Stimulated activated CD4-positive, alpha-beta T cell treated with anti-CD3 and anti-CD28 coated beads, TNF-alpha, amount 100 ng/mL, for 4 hours (primary cell): ENCODE measurements around the gene PHF23.

Source experiments
- DNase-seq, 3 experiments: peaks; one replicate each; pipeline ENCODE4 v3.0.0-alpha.2; 2020; ENCODE audit warnings: low read depth in 3 of 3

The PHF23 gene

DNA sequence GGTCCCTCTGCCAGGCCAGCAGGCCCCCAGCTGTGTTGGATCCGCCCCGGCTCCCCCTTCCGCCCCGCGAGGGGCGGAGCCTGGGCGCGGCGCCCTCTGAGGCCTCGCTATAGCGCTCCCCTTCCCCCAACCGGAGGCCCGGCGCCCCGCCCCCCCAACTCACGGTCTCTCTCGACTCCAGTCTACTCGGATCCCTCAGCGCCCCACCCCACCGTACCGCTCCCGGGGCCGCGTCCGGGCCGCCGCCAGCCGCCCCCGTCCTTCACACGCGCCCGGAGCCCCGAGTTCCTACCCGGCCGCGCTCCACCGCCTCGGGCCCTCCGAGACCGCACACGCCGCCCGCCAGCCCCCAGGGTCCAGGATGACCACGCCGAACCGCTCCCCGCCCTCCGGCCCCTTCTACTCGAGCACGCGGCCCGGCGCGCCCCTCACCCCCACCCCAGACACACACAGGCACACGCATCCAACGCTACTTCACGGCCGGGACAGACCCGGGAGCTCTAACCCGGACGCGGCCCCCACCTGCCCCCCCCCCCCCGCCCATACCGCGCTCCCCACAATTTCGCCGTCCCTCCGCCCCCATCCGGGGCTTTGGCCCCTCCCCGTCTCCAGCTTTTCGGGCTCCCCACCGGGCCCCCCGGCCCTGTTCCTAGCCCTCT lies 1.4 kb downstream of the PHF23 start:
- peak; percentile 79 to 84 (median 79) for DNase-seq

DNA sequence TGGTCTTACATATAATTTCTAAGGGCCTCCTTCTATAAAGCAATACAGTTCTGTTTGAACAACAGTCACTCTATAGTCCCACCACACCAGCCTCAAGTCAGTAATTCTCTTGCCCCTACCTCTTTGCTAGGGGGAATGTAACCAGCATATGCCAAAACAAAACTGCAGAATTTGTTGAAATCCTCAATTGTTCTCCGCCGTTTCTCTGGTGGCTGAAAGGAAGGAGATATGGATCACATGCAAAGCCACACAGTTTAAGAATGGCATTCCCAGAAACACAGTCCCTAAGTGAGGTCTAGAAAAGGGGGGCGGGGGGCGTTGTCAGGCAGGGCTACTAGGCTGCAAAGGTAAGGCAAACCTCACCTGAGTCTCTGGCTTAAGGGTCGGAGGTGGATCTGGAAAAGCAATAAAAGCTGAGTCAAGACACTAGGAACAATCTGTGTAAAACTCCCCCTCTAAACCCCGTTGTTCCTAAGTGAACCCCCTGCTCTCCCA lies 1.9 kb downstream of the PHF23 start:
- no peak for DNase-seq

DNA sequence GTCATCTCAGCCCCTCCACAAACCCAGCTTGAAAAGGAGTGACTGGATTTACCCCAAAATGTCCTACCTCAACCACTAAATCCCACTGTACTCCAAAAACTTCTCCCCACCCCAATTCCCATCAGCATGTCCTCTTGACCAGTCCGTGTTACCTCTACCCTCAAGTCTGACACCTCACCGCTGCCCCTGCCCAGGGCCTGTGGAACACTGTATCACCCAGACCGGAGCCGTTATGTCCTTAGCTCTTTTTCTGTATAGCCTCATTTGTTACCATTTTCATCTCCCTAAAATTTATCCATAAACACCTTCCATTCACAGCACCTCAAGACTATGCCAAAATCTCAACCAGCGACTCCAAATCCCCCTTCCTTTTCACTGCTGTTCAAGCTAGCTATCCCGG lies 2.4 kb downstream of the PHF23 start:
- no peak for DNase-seq

DNA sequence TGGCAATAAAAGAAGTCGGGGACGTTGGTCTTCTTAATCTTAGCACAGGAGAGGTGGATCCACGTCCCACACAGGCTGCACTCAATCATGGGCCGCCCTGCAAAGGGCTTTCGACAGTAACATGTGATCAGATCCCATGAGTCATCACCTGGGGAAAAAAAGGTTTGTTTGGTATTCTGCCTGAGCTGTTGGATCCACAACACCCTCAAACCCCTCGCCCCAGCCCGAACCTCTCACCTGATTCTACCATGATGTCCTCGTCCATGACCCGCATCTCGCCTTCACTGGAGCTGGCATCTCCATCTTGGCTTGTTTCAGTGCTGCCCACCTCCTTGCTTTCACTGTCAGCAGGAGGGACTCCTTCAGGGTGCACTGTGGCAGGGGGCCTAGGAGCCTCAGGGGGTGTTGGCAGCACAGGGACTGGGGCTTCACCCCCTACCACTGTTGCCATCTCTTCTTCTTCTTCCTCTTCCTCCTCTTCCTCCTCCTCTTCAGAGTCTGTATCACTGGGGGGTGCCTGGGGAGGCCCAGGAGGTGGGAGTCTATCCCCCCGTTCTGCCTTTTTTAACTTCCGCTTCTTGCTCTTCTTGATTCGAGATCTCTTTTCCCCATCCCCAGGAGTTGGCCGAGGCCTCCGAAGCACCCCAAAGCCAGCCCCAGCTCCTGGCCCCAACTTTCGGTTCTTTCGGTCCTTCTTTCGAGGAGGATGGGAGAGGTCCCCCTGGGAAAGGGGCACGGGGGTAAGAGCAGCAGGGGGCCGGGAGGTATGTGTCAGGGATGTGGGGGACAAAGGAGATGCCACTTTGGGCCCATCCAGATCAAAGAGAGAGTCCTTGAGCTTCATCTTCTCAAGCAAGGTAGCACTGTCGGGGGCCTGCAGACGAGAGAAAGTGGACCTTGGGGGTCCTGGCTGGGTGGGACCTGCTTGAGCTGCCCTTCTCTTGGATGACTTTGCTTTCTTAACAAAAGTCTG lies 3.3 kb downstream of the PHF23 start:
- DNase-seq, result no peak

DNA sequence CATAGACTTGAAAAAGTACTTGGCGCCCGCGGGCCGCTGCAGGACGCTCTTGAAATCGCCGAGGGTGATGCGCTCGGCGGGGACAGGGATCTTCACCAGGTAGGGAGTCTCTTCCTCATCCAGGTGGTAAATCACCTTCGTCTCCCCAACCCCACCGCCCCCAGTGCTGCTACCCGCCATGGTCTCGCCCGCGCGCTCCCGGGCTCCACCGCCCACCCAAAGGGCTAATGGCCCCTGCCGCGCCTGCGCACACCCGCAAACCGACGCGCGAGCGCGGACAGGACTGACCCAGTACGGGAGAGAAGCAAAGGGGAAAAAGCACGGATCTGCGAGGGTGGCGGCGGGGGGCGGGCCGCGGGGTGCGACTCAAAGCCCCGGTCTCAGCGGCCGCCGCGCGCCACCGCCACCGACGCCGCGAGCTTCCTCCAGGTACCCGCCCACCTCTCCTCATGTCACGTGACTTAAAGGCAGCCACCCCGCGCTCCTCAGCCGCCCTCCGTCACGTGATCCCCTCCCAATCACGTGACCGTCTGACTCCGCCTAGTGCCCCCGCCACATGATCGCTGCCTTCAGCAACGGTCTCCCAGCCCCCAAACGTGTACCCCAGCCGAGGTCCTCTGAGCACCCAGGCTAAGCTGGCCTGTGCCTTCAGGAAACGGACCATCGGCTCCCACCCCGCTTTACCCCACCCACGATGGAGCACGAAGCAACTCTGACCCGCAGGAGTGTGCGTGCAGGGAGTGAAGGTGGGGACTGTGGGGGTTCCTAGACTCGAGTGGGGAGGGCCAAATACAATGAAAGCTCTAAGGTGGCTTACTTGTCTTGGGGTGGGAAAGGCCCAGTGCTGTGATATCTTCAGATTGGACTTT lies 4.9 kb downstream of the PHF23 start, which contains the start of gene DVL2:
DVL2 (minus strand) TSS at position 435 of the 869 bp plus-strand sequence; CDS start at position 180, 255 bp downstream.
- peak; percentile 92 for DNase-seq

DNA sequence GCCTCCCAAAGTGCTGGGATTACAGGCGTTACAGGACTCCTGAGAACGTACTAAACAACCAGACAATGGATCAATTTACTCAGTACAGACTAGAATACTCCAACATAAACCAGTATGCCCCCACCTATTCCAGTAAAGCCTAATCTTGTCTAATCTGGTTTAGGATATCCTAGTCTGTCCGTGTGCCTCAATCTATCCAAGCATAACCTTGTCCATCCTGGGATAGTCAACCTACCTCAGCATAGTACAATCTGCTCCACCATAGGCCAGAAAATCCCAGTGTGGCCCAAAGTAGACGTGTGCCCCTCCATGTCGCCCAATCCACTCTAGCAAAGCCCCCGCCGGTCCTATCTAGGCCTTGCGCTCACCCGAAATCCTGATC lies 5.6 kb downstream of the PHF23 start:
- DNase-seq, result no peak

DNA sequence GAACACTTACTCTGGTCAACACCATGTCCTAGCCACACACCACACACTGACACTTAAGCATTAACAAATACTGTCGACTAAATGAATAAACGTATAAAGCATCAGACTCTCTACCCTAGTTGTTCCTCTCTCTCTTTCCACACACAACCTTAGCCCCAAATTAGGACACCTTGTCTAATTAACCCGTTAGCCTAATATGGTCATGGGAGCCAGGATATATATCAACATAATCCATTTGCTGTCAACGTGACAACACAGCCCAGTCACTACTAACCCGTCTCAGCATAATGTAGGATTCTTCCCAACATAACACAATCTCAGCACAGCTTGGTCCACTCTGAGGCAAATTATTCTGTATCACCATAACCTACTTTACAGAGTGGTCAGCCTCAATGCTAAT lies 7.1 kb downstream of the PHF23 start:
- DNase-seq, result no peak

DNA sequence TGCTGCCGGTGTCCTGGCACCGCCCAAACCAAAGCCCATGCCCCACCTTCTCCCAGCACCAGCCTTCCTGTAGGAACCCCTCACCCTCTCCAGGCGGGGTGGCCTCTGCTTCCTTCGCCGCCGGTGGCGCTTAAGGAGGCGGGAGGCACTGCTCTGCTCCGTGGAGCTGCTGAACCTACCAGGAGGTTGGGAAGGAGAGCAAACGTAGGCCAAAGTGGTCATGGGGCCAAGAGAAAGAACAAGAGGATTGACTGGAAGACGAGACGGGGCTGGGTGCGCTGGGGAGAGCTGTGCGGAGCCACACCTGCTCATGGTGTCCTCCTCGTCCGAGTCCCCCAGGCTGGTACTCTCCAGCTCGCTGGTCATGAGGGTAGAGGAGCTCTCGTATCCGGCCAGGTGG lies 9.8 kb downstream of the PHF23 start:
- DNase-seq, result no peak

DNA sequence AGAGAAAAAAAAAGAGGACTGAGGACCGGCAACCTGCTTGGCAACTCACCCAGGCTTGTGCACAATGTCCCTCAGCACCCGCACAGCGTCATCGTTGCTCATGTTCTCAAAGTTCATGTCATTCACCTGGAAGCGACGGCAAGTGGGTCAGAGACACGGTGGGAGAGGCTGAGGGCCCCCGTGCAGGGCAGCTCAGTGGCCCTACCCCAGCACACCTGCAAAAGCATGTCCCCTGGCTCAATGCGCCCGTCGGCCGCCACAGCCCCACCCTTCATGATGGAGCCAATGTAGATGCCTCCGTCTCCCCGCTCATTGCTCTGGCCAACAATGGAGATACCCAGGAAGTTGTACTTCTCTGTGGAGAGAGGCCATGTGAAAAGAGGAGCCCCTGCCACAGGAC lies 10.3 kb downstream of the PHF23 start:
- no peak for DNase-seq

DNA sequence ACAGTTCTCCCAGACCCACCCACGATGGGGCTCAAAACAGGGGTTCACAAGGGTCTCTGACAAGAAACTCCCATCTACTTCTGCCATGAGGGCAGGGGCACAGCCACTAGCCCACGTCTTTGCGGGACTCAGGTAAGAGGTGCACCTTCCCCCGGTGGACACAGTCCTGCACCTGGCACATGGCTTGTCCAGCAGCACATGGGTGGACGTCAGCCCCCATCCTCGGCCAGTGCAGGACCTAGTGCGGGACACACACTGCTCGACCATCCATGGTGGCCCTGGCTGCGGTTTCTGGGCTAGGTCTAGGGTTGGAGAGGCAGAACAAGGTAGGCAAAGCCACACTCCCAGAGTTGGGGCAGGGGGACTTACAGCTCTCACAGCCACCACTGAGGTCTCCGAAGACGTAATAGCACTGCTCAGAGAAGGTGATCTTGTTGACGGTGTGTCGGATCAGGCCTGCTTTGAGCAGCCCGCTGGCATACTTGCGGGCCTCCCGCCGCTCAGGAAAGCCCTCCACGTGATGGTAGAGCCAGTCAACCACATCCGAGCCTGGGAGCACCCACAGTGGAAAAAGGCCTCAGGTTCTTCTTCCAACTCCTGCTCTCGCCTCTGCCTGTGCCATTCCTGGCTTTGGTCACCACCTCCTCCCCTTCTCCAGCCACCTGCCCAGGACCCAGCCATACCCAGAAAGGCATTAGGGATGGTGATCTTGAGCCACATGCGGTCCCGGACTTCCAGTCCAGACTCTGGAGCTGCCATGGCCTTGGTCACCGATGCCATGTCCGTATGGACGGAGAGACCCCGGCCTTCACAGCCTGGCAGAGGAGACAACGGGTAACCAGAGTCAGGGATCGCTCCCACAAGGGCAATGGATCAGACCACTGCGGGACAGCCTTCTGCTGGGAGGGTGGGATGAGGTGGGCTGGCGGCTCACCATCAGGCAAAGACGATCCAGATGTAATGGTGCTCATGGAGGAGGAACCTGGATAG lies 12.2 kb downstream of the PHF23 start:
- no peak for DNase-seq

DNA sequence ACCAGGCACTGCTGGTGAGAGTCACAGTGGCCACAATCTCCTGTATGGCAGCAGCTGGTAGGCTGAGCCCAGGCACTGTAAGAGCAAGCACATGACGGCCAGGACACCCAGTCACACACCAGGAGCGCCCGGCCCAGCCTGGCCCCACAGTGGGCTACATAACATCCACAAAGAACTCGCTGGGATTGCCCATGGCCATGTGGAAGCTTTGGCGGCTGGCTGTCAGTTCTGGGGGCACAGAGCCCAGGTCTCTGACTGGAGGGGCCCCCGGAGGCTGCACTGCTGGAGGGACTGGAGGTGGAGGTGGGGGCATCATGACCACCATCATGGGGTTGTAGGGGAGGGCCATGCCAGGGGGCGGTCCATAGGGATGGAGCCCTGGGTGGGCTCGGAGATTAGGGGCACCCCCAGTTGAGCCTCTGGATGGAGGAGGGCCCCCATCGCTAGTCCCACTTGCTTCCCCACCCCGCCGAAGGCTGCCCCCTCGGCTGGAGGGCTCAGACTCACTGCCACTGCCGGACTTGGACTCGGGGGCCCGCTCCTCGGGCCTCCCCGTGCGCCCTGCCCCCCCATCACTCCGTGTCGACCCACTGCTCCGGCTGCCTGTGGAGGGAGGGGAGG lies 13.4 kb downstream of the PHF23 start:
- DNase-seq, result no peak

DNA sequence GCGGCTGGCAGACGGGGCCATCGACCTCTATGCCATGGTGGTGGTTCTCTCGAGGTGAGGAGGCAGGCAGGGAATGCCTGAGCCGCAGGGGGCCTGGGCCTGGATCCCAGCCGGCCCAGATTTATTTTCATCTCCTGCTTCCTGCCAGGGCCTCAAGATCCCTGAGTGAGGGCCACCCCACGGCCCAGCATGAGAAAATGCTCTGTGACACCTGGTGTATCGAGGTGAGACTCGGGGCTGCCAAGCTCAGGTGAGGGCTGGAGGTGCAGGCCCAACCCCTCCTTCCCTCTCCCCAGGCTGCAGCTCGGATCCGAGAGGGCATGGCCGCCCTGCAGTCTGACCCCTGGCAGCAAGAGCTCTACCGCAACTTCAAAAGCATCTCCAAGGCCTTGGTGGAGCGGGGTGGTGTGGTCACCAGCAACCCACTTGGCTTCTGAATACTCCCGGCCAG lies 14.6 kb downstream of the PHF23 start:
- DNase-seq, result no peak

DNA sequence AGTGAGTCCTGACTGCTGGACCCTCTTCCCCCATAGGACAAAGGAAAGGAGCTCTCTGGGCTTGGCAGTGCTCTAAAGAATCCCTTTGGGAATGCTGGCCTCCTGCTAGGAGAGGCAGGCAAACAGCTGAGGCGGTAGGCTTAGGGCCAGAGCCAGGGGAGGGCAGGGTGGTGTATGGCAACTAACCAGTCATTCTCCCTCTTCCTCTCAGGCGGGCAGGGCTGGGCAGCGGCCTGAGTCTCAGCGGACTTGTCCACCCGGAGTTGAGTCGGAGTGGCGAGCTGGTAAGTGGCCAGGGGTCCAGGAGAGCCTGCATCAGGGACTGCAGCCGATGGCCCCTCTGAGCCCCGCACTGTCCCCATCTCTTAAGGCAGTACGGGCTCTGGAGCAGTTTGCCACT lies 15.1 kb downstream of the PHF23 start:
- DNase-seq, result no peak

DNA sequence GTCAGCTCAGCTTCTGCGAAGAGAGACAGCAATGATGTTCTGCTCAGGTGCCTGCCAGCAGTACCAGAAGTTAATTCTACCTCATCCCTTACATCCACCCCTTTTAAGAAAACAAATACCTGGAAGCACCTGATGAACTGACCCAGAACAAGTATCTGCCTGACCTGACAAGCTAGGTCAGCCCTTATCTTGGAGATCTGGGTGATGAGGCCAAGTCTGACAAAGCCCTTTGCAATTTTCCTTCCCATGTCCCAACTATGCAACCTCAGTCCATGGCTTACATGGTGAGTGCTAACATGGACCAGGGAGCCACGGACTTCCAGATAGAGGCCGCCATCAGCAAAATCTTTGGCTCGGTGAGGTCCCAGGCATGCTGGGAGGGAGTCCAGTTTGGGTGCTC lies 15.9 kb downstream of the PHF23 start:
- DNase-seq, result no peak

DNA sequence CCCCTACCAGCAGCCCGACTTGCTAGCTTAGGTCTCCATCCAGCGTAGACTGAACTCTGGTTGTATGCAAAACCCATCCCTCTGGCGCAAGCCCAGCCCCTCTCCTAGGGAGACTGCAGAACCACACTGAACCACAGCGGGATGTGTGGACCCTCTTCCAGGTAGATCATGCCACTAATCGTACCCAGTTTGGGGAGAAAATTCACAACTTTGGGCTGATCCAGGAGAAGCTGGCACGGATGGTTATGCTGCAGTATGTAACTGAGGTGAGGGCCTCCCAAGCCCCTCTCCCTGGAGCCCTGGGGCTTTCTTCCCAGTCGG lies 16.3 kb downstream of the PHF23 start:
- no peak for DNase-seq

DNA sequence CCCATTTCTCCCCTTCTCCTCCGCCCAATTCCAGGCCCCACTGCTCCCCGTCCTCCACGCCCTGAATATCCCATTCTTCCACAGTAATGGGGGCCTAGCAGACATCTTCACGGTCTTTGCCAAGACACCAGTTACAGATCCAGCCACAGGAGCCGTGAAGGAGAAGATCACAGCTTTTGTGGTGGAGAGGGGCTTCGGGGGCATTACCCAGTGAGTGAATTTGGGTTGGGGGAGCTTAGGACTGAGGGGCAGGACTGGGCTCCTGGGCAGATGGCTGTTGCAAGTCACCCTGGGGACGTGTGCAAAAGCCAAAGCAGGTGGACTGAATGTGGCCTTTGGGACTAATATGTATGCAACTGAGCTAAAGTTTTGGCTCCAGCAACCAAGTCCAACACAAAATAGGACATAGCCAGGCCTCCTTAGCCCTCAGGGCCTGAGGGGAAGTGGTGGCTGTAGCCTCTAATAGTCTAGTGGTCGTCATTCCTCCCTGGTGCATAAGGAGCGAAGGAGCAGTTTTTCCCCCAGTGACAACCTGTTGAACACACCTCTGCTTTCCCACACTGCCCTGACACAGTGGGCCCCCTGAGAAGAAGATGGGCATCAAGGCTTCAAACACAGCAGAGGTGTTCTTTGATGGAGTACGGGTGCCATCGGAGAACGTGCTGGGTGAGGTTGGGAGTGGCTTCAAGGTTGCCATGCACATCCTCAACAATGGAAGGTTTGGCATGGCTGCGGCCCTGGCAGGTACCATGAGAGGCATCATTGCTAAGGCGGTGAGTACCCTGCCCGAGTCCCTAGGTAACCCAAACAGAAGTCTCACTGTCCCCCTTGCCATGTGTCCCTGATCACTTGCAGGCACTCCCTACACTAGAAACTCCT lies 16.9 kb downstream of the PHF23 start:
- no peak for DNase-seq

DNA sequence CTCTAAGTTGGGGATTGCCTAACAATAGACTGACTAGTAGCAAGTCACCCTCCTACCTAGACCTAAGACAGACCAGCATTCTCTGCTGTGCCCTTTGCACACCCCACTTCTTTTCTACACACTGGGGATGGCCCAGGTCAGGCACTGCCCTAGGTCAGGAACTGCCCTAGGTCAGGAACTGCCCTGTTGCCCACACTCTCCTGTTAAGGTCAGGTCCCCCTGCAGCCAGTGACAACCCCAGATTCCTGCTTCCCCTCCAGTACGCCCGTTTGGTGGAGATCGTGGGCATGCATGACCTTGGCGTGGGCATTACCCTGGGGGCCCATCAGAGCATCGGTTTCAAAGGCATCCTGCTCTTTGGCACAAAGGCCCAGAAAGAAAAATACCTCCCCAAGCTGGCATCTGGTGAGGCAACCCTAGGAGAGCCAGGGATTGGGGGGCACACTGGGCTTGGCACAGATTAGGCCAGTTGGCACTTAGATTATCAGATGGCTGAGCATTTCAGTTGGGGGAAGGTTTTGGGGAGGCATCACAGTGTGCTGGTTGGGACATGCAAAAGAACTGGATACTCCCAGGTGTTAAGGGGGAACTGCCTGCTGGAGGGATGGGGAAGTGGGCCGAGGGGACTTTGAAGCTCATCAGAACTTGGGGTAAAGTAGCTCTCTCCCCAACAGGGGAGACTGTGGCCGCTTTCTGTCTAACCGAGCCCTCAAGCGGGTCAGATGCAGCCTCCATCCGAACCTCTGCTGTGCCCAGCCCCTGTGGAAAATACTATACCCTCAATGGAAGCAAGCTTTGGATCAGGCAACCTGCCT lies 17.8 kb downstream of the PHF23 start:
- DNase-seq, result no peak

DNA sequence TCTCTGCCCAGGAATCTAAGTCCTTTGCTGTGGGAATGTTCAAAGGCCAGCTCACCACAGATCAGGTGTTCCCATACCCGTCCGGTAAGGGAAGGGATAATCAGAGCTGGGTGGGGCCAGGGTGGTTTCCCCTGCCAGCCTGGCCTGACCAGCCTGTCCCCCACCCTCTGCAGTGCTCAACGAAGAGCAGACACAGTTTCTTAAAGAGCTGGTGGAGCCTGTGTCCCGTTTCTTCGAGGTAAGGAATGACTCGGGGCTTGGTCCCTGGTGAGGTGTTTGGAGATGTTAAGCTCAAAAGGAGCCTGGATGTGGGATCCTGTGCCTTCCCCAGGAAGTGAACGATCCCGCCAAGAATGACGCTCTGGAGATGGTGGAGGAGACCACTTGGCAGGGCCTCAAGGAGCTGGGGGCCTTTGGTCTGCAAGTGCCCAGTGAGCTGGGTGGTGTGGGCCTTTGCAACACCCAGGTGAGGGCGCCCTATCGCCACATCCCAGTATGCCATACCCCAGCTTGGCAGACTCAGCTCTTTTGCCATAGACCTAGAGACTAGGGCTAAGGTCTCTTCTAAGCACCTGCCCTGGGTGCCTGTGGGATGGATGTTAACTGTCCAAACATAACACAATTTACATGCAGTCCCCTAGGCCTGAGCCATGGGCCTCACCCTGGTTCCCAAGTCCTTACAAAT lies 18.5 kb downstream of the PHF23 start:
- peak in 2 of 3 experiments; percentile 33 to 47 for DNase-seq
